PC-3 (cell line): Measurements from ENCODE around the gene SAMD10. TPM values are rescaled to one million over a fixed set of nuclear protein-coding genes. Genes with fewer than 3 reads are reported as not detected.

Source experiments
- ATAC-seq: fragments of 200-7000 bp; cut with Tn5 transposase; 2 replicates; pipeline ENCODE4 v1.9.1; 2020; ENCODE audit warnings: mild to moderate bottlenecking, moderate library complexity
- BruUV-seq: library from RNA; stranded (reverse); fragments of 400-500 nt; replicated peaks from 2 replicates; lab custom pipeline; 2021; lab: Mats Ljungman, UMichigan
- CTCF ChIA-PET: fragments of 300-600 bp; sonication (Branson Sonifier 250); formaldehyde crosslinking; loops from one replicate; lab custom pipeline; 2022; ENCODE audit warnings: antibody characterized with exemption; lab: Charles Lee
- POLR2A ChIA-PET: fragments of 300-600 bp; sonication (Branson Sonifier 250); formaldehyde crosslinking; loops from one replicate; lab custom pipeline; 2022; ENCODE audit warnings: antibody characterized with exemption; ENCODE audit not compliant: unreplicated experiment; lab: Charles Lee
- DNase-seq: peaks from one replicate; pipeline ENCODE4 v3.0.0-alpha.2; 2015
- H2AFZ ChIP-seq: fragments of 300-600 bp; sonication (generic); 2 replicates; pipeline ENCODE4 v1.6.0; 2016; ENCODE audit warnings: antibody characterized with exemption, low read length
- H3F3A ChIP-seq: fragments of 300-600 bp; sonication (generic); one replicate; pipeline ENCODE4 v1.6.0; 2017; ENCODE audit warnings: antibody characterized with exemption, low read length, control low read depth, mild to moderate bottlenecking; ENCODE audit not compliant: unreplicated experiment
- H3K27ac ChIP-seq: fragments of 300-600 bp; sonication (generic); 2 replicates; pipeline ENCODE4 v1.5.1; 2016; ENCODE audit warnings: mild to moderate bottlenecking, low read length
- H3K27me3 ChIP-seq: fragments of 300-600 bp; sonication (generic); 2 replicates; pipeline ENCODE4 v1.6.1; 2016; ENCODE audit warnings: low read length, mixed read lengths
- H3K36me3 ChIP-seq: fragments of 300-600 bp; sonication (generic); 2 replicates; pipeline ENCODE4 v1.6.1; 2016; ENCODE audit warnings: low read depth, mixed run types, low read length, mixed read lengths
- H3K4me1 ChIP-seq: fragments of 300-600 bp; sonication (generic); 2 replicates; pipeline ENCODE4 v1.5.1; 2016; ENCODE audit warnings: low read length; ENCODE audit not compliant: insufficient read depth
- H3K4me2 ChIP-seq: fragments of 300-600 bp; sonication (generic); 2 replicates; pipeline ENCODE4 v1.6.0; 2016; ENCODE audit warnings: low read length
- H3K4me3 ChIP-seq: fragments of 300-600 bp; sonication (generic); 2 replicates; pipeline ENCODE4 v1.5.1; 2016; ENCODE audit warnings: mild to moderate bottlenecking, low read length, mixed read lengths
- H3K79me2 ChIP-seq: fragments of 300-600 bp; sonication (generic); 2 replicates; pipeline ENCODE4 v1.6.1; 2017; ENCODE audit warnings: low read length, mixed read lengths
- H3K9ac ChIP-seq: fragments of 300-600 bp; sonication (generic); 2 replicates; pipeline ENCODE4 v1.6.0; 2016; ENCODE audit warnings: mild to moderate bottlenecking, low read length
- H3K9me2 ChIP-seq: fragments of 300-600 bp; sonication (generic); replicated peaks from 2 replicates; pipeline ENCODE4 v1.6.1; 2016; ENCODE audit warnings: mixed run types, low read length, mixed read lengths
- H3K9me3 ChIP-seq: fragments of 300-600 bp; sonication (generic); 2 replicates; pipeline ENCODE4 v1.6.1; 2016; ENCODE audit warnings: low read length, mixed read lengths
- H4K20me1 ChIP-seq: fragments of 300-600 bp; sonication (generic); 2 replicates; pipeline ENCODE4 v1.6.1; 2016; ENCODE audit warnings: low read length, mixed read lengths
- CTCF ChIP-seq: fragments of 300-600 bp; sonication (generic); conservative IDR thresholded peaks from 2 replicates; pipeline ENCODE4 v1.5.1; 2017; ENCODE audit warnings: antibody characterized with exemption, low read depth, mild to moderate bottlenecking, low read length
- EZH2 ChIP-seq: fragments of 300-600 bp; sonication (generic); IDR thresholded peaks from one replicate; pipeline ENCODE4 v1.6.1; 2017; ENCODE audit warnings: antibody characterized with exemption, mild to moderate bottlenecking, low read length; ENCODE audit not compliant: unreplicated experiment
- EZH2phosphoT487 ChIP-seq: fragments of 300-600 bp; sonication (generic); IDR thresholded peaks from 2 replicates; pipeline ENCODE4 v1.6.1; 2018; ENCODE audit warnings: mild to moderate bottlenecking, antibody characterized with exemption, low read length, borderline replicate concordance
- intact Hi-C: fragments of 100-400 bp; cut with micrococcal nuclease; formaldehyde crosslinking; loops from 2 replicates; pipeline ENCODE4 v1.9.0; 2023
- total RNA-seq: library from RNA; depleted of rRNA; stranded (reverse); fragments of >200 nt; gene quantifications from 2 replicates; pipeline ENCODE4 v1.2.3, GENCODE V29; 2014

Gene SAMD10
- total RNA-seq, 1 experiment from 2014 or later, result 7.4 TPM

DNA sequence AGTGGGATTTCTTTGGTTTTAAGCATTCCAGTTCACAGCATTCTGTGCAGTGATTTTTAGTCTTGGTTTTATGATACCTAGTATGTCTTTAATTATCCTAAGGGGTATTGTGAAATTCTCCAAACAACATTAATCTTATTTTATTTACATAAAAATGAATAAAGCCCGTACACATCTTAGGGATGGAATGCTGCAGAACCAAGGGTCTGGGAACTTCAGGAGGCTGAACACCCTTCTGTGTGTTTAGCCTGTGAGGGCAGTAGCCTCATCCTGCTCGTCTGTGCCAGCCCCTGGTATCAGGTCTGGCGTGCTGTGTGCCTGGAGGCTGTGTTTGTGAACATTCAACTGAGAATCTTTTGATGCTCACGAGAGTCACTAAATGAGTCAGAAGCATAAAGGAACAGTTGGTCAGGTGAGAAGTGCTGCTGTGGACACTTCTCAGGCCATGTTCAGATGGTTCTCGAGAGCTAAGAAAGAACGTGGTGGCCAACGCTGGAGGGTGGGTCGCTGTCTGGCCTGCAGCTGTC, 31.3 kb upstream of the SAMD10 start:
- CTCF ChIA-PET, result no interaction called here

GRCh38 chr20:64009811-64010387, 30.5 kb upstream of the SAMD10 start:
- peaks cover 61% of the 10 kb centered on the region for H3K36me3 ChIP-seq
- POLR2A ChIA-PET, result no interaction called here

More for the DNA sequence above, 31.3 kb upstream of the SAMD10 start:
- peaks cover 59% of the 10 kb centered on the region for H3K36me3 ChIP-seq
- intact Hi-C loops, result no loop called here
- DNase-seq (peak; percentile 11), ATAC-seq (no peak)
- H4K20me1 ChIP-seq, result no peaks in the 10 kb centered on the region
- POLR2A ChIA-PET, result no interaction called here
- H3K79me2 ChIP-seq, result 0 out of 2 replicates have a peak, but pooled peaks cover 9% of the 10 kb centered on the region
- no peak overlapping the region for H3K9ac ChIP-seq
- H3K9me2 ChIP-seq, result no peaks in the 10 kb centered on the region
- no peak overlapping the region for H2AFZ ChIP-seq
- no peak overlapping the region for H3K4me2 ChIP-seq
- TF ChIP-seq EZH2 (no peak), EZH2phosphoT487 (no peak)
- no peaks in the 10 kb centered on the region for H3K4me1 ChIP-seq
- H3K27ac ChIP-seq, result peak overlapping the region; percentile 32; the same call in 1 of the 2 replicates
- no peaks in the 10 kb centered on the region for H3K9me3 ChIP-seq
- BruUV-seq, result no TSS peak
- no peaks in the 10 kb centered on the region for H3F3A ChIP-seq
- H3K27me3 ChIP-seq, result no peaks in the 10 kb centered on the region
- no peak overlapping the region for H3K4me3 ChIP-seq

DNA sequence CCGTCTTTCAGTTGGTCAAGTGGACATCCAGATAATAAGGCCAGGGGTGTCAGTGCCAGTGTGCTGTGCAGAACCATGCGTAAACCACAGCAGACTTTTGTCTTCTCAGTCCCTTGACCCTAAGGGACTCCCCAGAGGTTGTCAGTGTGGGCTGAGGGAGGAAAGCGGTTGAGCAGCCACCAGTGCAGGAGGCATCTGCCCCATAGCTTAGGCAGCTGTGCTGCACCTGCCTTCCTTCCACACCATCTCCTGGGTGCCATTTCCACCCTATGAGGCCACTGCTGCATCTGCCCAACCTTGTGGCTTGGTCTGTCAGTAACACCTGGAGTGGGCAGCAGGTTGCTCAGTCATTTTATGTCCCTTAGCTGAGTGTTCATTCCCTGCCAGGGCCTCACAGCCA, 27.5 kb upstream of the SAMD10 start:
- H3F3A ChIP-seq, result no peaks in the 10 kb centered on the region
- H3K9ac ChIP-seq, result no peak overlapping the region
- no peaks in the 10 kb centered on the region for H3K9me2 ChIP-seq
- 0 out of 2 replicates have a peak, but pooled peaks cover 14% of the 10 kb centered on the region for H3K79me2 ChIP-seq
- BruUV-seq, result no TSS peak
- intact Hi-C loops, result no loop called here
- TF ChIP-seq EZH2, result no peak
- no peak for TF ChIP-seq CTCF
- H2AFZ ChIP-seq, result no peak overlapping the region
- ATAC-seq (no peak), DNase-seq (no peak)
- ChIA-PET CTCF (no interaction called here), POLR2A (no interaction called here)
- no peaks in the 10 kb centered on the region for H4K20me1 ChIP-seq
- no peak overlapping the region for H3K4me3 ChIP-seq
- H3K27ac ChIP-seq, result no peak overlapping the region
- H3K4me2 ChIP-seq, result no peak overlapping the region
- H3K9me3 ChIP-seq, result no peaks in the 10 kb centered on the region
- peaks cover 70% of the 10 kb centered on the region for H3K36me3 ChIP-seq
- no peaks in the 10 kb centered on the region for H3K4me1 ChIP-seq
- H3K27me3 ChIP-seq, result no peaks in the 10 kb centered on the region

More at GRCh38 chr20:64009811-64010387, 30.5 kb upstream of the SAMD10 start:
- 0 out of 2 replicates have a peak overlapping the region, but pooled peaks have one; percentile 4 for H3K27ac ChIP-seq
- no TSS peak for BruUV-seq
- no peak overlapping the region for H3K4me2 ChIP-seq
- H3F3A ChIP-seq, result no peaks in the 10 kb centered on the region
- TF ChIP-seq CTCF (no peak), EZH2 (no peak), EZH2phosphoT487 (no peak)
- CTCF ChIA-PET, result no interaction called here
- ATAC-seq, result no peak
- 0 out of 2 replicates have a peak, but pooled peaks cover 10% of the 10 kb centered on the region for H3K79me2 ChIP-seq
- no peaks in the 10 kb centered on the region for H3K9me3 ChIP-seq
- DNase-seq, result no peak
- H3K4me1 ChIP-seq, result no peaks in the 10 kb centered on the region
- H3K27me3 ChIP-seq, result no peaks in the 10 kb centered on the region
- no peak overlapping the region for H3K9ac ChIP-seq
- H4K20me1 ChIP-seq, result no peaks in the 10 kb centered on the region
- intact Hi-C loops, result no loop called here
- no peak overlapping the region for H2AFZ ChIP-seq
- no peaks in the 10 kb centered on the region for H3K9me2 ChIP-seq
- H3K4me3 ChIP-seq, result no peak overlapping the region
